GM21717 (cell line): ENCODE measurements around the gene RHBDL1.

Experiments
- ATAC-seq: cut with Tn5 transposase; IDR thresholded peaks from one replicate; pipeline ENCODE4 v1.9.1; 2021; ENCODE audit warnings: mild to moderate bottlenecking, moderate library complexity; ENCODE audit not compliant: unreplicated experiment

Gene RHBDL1

DNA sequence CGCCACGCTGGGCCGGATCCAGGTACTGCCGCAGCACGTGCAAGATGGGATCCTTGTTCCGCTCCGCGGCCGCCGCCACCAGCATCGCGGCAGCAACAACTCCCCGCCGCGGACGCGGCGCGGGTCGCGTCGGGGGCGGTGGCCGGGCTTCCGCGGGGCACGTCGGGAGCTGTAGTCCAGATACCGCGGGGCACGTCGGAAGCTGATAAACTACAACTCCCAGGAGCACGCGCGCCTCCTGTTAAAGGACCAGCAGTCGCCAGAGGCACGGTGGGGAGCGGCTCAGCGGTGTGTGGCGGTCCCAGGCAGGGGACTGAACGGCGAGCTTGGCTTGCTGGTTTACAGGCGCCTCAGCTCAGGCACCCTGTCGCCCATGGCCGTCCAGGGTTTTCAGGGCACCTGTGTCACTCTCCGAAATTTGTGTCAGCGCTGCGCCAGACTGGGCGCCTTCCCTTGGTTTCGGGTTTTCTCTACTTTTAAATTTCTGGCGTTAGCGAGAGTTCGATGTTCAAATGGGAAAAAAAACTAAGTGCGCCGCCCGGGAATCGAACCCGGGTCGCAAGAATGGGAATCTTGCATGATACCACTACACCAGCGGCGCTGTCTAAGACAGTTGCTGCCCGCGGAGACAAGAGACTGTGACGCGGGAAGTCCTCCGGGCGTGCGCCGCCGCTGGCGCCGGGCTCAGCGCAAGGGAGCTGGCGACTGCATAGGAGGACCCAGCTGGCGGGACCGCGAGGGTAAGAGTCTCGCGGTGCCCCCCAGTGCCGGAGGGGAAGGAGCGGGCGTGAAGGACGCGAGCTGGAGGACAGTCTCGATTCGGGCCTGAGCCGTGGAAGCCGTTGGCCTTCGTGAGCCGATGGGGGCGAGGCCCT is 39.0 kb upstream of the RHBDL1 start, which contains the start of gene METTL26:
Gene METTL26 (minus strand): TSS at position 100 of the 875 bp plus-strand sequence. CDS start 15 bp downstream, at position 85.
- peak; percentile 57 for ATAC-seq

GRCh38 chr16:637081-638018 is 38.1 kb upstream of the RHBDL1 start:
- no peak for ATAC-seq

GRCh38 chr16:638034-638543 is 37.4 kb upstream of the RHBDL1 start:
- ATAC-seq: no peak

GRCh38 chr16:638836-639235 is 36.6 kb upstream of the RHBDL1 start:
- no peak for ATAC-seq

- ATAC-seq: no peak
These were observed 34.9 kb upstream of the RHBDL1 start for GRCh38 chr16:640614-641013.

DNA sequence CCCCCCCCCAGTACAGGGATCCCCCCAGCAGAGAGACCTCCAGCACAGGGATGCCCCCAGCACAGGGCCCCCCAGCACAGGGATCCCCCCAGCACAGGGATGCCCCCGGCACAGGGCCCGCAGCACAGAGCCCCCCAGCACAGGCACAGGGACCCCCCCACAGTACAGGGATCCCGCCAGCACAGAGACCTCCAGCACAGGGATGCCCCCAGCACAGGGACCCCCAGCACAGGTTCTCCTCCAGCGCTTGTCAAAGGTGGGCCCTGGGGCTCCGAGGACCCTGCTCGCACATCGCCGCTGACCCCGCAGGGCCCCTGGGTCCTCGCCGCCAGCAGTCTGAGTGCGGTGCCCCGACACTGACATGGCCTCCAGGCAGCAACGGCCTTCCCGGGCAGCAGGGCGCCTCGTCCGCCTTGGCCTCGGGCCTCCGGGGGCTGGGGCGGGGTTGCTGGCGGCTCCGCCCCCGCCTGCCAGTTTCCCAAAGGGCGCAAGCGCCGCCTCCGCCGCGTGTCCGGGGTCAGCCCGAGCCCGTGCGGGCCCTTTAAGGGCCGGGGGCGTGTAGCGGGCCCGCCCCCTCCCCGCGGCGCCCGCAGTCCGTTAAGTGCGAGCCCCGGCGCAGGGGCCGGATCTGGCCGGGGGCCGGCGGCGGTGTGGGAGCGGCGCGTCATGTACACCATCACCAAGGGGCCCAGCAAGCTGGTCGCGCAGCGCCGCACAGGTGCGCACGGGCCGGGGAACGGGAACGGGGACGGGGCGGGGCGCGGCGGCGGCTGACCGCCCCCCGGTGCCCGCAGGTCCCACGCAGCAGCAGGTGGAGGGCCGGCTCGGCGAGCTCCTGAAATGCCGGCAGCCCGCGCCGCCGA is 33.9 kb upstream of the RHBDL1 start, which contains the start of gene MCRIP2:
Gene MCRIP2 (plus strand): TSS at position 503 of the 863 bp plus-strand sequence. CDS start 164 bp downstream, at position 667.
- ATAC-seq: peak; percentile 46

DNA sequence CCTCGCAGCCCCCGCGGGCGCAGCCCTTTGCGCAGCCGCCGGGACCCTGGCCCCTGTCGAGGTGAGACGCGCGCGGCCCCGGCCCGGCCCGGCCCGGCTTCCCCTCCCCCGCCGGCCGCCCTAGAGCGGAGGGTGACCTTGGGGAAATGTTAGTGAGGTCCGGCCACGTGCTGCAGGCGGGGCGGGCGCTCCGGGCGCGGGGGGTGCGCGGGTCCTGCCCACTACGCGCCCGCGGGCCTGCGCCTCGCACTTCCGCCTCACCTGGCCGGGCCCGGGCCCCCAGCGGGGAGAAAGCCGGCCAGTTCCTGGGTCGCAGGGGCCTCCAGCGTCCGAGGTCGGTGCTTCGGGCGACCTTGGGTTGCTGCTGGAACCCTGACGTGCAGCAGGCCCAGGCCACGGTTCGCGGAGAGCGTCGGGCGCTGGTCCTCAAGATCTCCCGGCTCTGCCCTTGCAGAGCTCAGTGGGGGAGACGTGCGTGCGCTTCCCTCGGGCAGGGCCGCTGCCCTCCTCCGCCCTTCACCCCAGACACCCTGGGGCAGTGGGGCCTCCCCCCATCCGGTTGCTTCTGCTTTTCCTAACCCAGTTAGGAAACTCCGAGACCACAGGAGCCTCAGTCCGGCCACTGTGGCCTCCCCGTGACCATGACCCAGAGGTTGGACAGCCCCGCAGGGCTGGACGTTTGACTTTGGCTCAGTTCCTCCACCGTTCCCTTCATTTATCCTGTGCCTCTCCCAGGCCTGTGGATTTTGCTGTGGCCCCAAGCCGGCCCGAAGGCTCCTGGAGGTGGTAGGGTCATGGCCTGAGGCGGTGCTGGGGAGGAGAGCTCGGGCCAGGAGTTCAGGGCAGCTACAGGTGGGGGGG is 33.1 kb upstream of the RHBDL1 start:
- peak; percentile 24 for ATAC-seq

- no peak for ATAC-seq
These were observed 32.5 kb upstream of the RHBDL1 start for GRCh38 chr16:643050-643368.

DNA sequence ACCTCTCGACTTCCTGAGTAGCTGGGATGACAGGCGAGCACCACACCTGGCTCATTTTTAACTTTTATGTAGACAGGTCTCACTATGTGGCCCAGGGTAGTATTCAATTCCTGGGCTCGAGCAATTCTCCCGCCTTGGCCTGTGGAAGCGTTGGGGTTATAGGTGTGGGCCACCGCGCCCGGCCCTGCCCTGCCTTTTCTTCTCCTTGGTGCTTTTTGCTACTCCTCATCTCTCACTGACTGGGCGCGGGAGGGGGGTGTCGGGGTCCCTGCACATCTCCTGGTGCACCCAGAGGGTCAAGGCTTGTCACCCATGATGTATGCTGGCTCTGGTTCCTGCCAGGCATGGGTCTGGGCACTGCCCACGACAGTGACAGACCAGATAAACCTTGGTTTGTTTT is 30.9 kb upstream of the RHBDL1 start:
- no peak for ATAC-seq

DNA sequence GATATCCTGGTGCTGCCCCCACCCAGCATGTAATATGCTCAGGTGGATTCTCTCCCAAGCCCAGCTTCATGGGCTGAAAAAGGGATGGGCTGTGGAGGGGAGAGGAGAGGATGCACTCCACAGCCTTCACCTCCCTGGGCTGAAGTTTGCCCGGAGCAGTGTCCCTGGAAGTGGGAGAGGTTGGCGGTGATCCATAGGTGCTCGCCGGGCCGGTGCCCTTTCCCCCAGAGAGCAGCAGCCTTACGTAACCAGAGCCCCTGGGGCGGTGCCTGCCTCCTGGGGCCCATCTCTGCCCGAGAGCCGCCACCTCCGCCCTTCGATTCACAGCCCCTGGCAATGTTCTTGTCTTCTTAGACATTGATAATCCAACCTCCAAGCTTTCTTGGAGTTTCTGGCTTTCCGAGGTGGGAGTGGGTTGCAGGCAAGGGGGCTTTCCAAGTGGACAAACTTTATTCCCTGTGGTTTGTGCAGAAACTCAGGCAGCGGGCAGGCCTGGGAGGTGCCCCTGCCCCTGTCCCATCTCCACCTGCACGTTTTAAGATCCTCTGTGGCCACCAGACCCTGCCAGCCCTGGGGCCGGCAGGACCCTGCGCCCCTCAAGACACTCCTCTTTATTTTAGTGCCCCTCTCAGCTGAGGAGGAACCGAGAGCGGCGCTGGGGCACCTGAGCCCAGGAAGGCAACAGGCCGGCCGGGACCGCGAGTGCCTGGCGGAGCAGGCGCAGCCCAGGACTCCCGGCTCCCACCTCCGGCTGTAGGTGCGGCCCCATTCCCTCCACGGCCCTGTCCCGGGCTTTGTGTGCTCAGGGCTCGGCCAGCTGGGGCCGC is 29.4 kb upstream of the RHBDL1 start:
- no peak for ATAC-seq

GRCh38 chr16:646679-647172 is 28.7 kb upstream of the RHBDL1 start:
- ATAC-seq: no peak

DNA sequence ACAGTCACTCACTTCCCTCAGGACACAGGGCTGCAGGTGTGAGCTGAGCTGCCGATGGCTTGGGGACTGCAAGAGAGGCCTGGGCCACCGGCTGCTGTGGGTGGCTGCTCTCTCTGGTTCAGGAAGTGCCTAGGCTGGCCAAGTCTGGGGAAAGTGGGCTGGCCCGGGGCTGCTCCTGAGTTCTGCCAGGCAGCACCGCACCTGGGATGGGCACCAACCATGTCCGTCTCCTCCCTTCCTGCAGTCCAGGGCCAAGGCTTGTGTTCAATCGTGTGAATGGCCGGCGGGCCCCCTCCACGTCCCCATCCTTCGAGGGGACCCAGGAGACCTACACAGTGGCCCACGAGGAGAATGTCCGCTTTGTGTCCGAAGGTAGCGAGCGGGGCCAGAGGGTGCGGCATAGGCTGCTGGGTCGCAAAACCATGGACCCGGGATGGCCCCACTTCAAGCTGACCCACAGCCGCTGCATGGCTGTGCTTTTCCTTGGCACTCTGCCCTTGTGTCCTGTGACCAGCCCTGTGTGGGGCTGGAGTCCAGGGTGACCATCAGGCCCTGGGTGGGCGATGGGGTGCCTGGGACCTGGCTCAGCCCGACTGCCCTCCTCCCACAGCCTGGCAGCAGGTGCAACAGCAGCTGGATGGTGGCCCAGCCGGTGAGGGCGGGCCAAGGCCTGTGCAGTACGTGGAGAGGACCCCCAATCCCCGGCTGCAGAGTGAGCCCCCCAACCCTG is 28.1 kb upstream of the RHBDL1 start:
- no peak for ATAC-seq

DNA sequence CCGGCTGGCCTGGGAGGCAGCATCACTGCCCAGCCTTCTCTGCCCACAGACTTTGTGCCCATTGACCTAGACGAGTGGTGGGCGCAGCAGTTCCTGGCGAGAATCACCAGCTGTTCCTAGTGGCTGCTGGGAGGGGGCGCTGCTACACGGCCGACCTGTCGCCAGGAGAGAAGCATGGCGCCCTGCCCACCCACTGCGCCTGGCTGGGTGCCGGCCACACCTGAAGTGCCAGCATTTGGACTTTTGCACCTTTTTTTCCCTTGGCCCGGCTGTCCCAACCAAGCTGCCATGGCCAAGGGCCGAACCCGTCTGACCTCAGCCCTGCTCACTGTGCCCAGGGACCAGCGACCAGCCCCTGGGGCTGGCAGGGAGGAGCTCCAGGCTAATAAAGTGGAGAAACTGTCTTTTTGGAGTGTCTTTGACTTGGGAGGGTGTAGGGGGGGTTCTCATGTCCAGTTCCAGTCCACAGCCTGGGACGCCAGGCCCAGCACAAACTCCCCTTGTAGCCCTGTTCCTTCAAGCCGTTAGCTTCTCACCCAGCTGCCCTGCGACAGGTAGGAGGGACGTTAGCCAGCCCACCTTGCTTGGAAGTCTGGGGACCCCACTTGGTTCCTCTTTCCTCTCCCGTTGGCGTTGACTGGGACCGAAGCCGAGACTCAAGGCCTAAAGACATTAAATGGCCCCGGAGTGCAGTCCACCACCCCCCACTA is 27.2 kb upstream of the RHBDL1 start:
- ATAC-seq: no peak

GRCh38 chr16:648781-649589 is 26.5 kb upstream of the RHBDL1 start, which contains the start of gene WDR90:
TSS of gene WDR90 (plus strand) at chr16:649365. CDS start at chr16:649417, 52 bp downstream.
- peak; percentile 51 for ATAC-seq

GRCh38 chr16:649631-650030 is 25.8 kb upstream of the RHBDL1 start:
- ATAC-seq: no peak

GRCh38 chr16:651844-652243 is 23.6 kb upstream of the RHBDL1 start:
- no peak for ATAC-seq
